Gastrocnemius medialis (tissue), 4 donors: Measurements from ENCODE around the gene PPIE.
"Not testable (repeated sequence)": the region's sequence is repeated elsewhere in the genome, so short reads cannot be mapped to it uniquely, and the experiment has no call there.

Experiments
- CTCF ChIP-seq, 5 experiments: fragments of 450-650 bp in 3 of 5; fragments of 200-600 bp in 2 of 5; sonication (generic) in 2 of 5; IDR thresholded peaks in 4 of 5; conservative IDR thresholded peaks in 1 of 5; 1 replicate in 4 of 5; 2 replicates in 1 of 5; pipeline ENCODE4 v1.5.1; 2016 to 2019; ENCODE audit warnings: antibody characterized with exemption in 5 of 5, mild to moderate bottlenecking in 3 of 5, moderate library complexity in 3 of 5
- POLR2A ChIP-seq, 2 donors: fragments of 450-650 bp; IDR thresholded peaks; one replicate each; pipeline ENCODE4 v1.6.1; 2017; ENCODE audit warnings: antibody characterized with exemption in 2 of 2, mild to moderate bottlenecking in 2 of 2, moderate library complexity in 2 of 2

- not testable (repeated sequence) for TF ChIP-seq CTCF (IDR thresholded peaks at IDR 0.05 in 4 of 5, conservative IDR thresholded peaks at IDR 0.05 in 1 of 5); POLR2A (IDR thresholded peaks at IDR 0.05)
These were observed 30.8 kb downstream of the PPIE start for GRCh38 chr1:39769502-39769901.
